Measurements from ENCODE around the gene KIF3C. TPM values are rescaled to one million over a fixed set of nuclear protein-coding genes. Genes with fewer than 3 reads are reported as not detected.

Gene KIF3C
- total and polyA plus RNA-seq, 2 of the 8 experiments (the other 6 are each of a cell fraction or from before 2014, with no cell fraction given), result 13.4 to 58.1 TPM

- no peak overlapping the region for H2BK120ac ChIP-seq (replicated peaks; ENCODE audit: low read depth, low read length)
- no peak overlapping the region for H2BK12ac ChIP-seq (ENCODE audit: low read depth, low read length)
- no peak overlapping the region for H3K9ac ChIP-seq (replicated peaks in 1 of 4; ENCODE audit: extremely low read depth in 1 of 4, low read depth in 3 of 4, low read length in 3 of 4)
- peaks cover 18% of the 10 kb centered on the region for H3K79me1 ChIP-seq (ENCODE audit: low read depth, low read length)
- DNase-seq (ENCODE audit: low read depth in 1 of 2, low spot score in 2 of 2) (no peak), FAIRE-seq (no peak)
- H2BK5ac ChIP-seq (ENCODE audit: low read depth, low read length), result no peak overlapping the region
- H3K56ac ChIP-seq (replicated peaks; ENCODE audit: insufficient read length, low read depth, low read length), result no peak overlapping the region
- H3K4me3 ChIP-seq (ENCODE audit: extremely low read depth in 1 of 4, insufficient read depth in 2 of 4, low read depth in 3 of 4, low read length in 4 of 4), result no peak overlapping the region
- H2BK20ac ChIP-seq (ENCODE audit: low read length), result no peak overlapping the region
- POLR2A ChIA-PET (ENCODE audit: partially characterized antibody), result interaction anchor here (1.2 kb wide), 1 partner anchor 8 kb away, joined by 4 read pairs; no protein-coding TSS in a partner anchor
- no peak for TF ChIP-seq CBX8 (IDR thresholded peaks at IDR 0.05; ENCODE audit: borderline replicate concordance, low read depth, low read length)
- TF ChIP-seq PHF8 (conservative IDR thresholded peaks at IDR 0.05; ENCODE audit: low read depth, low read length), result no peak
- H3K27ac ChIP-seq (ENCODE audit: low read depth, low read length), result no peak overlapping the region
- 83% methylated on average over 3 of the region's 3 CpGs; no CpG with 5 or more reads in 1 of the 2 experiments for WGBS, 2 experiments (ENCODE audit: extremely low coverage in 1 of 2, insufficient coverage in 1 of 2, insufficient read length in 1 of 2, insufficient replicate concordance in 2 of 2, low coverage in 1 of 2, low lambda C conversion rate in 2 of 2, missing lambda C conversion rate in 1 of 2)
- H2AK5ac ChIP-seq (ENCODE audit: low read depth, low read length), result no peak overlapping the region
- no peak overlapping the region for H3K23ac ChIP-seq (ENCODE audit: insufficient read length)
- H4K5ac ChIP-seq (ENCODE audit: insufficient read length, low read depth, low read length), result no peak overlapping the region
- CTCF ChIA-PET (ENCODE audit: partially characterized antibody), result interaction anchor here (0.7 to 1.8 kb wide), 8 partner anchors 22 to 455 kb away, joined by 3 to 7 read pairs (median 4); no protein-coding TSS in a partner anchor
- peaks cover 0 to 35% (median 4%) of the 10 kb centered on the region in 4 experiments; a peak in 3 of 8 replicates for H3K36me3 ChIP-seq (ENCODE audit: control insufficient read depth in 2 of 4, insufficient read depth in 4 of 4, low read length in 3 of 4)
- H3K9me3 ChIP-seq (ENCODE audit: insufficient read depth in 2 of 2, low read depth in 1 of 2, low read length in 1 of 2), result no peaks in the 10 kb centered on the region
- peaks cover 9% of the 10 kb centered on the region; the same call in 1 of the 2 replicates for H3K23me2 ChIP-seq (ENCODE audit: low read depth, low read length)
- H4K20me1 ChIP-seq (replicated peaks in 1 of 2; ENCODE audit: control insufficient read depth in 1 of 2, insufficient read depth in 2 of 2, low read length in 2 of 2), result peaks cover 6 to 8% of the 10 kb centered on the region in 2 experiments
- H3K4ac ChIP-seq (replicated peaks; ENCODE audit: insufficient read length, low read depth, low read length), result no peak overlapping the region
- no peak overlapping the region for H4K91ac ChIP-seq (replicated peaks; ENCODE audit: insufficient read length, low read length)
- no peak overlapping the region for H3K18ac ChIP-seq (ENCODE audit: extremely low read depth, low read length)
- H3K27me3 ChIP-seq (replicated peaks in 1 of 4; ENCODE audit: control insufficient read depth in 3 of 4, extremely low read depth in 1 of 4, insufficient read depth in 3 of 4, low read length in 3 of 4), result no peaks in the 10 kb centered on the region
- peaks cover 3 to 27% (median 7%) of the 10 kb centered on the region in 4 experiments for H3K4me1 ChIP-seq (replicated peaks in 1 of 4; ENCODE audit: control insufficient read depth in 3 of 4, insufficient read depth in 4 of 4, low read length in 3 of 4)
- peak overlapping the region; percentile 22 to 97; a peak in 1 of 4 replicates for H3K4me2 ChIP-seq (ENCODE audit: insufficient read depth in 1 of 2, low read depth in 2 of 2, low read length in 2 of 2)
- H3K14ac ChIP-seq (ENCODE audit: insufficient read length), result no peak overlapping the region
- H3K79me2 ChIP-seq (ENCODE audit: control insufficient read depth in 1 of 2, insufficient read depth in 2 of 2, low read length in 2 of 2), result peaks cover 3 to 47% of the 10 kb centered on the region in 2 experiments; a peak in 1 of 4 replicates
- H2AFZ ChIP-seq (ENCODE audit: low read length), result no peak overlapping the region
- H4K8ac ChIP-seq (ENCODE audit: extremely low read depth, insufficient read depth, low read length), result no peak overlapping the region
- H2BK15ac ChIP-seq (ENCODE audit: low read length), result no peak overlapping the region
These were observed 4.5 kb downstream of the KIF3C start for GRCh38 chr2:25977768-25978167.

All from H1 (cell line).